Stimulated activated effector memory CD8-positive, alpha-beta T cell treated with anti-CD3 and anti-CD28 coated beads, Interleukin-12 subunit alpha, Interleukin-12 subunit beta, amount 100 ng/mL, for 72 hours (primary cell): ENCODE measurements around the gene FGF22.
"Not testable (repeated sequence)": the region's sequence is repeated elsewhere in the genome, so short reads cannot be mapped to it uniquely, and the experiment has no call there.

Experiments
- ATAC-seq: fragments of 150-1000 bp; cut with Tn5 transposase; 2 replicates; pipeline ENCODE4 v1.10.0; 2021
- DNase-seq, 2 donors: peaks; one replicate each; pipeline ENCODE4 v3.0.0; 2021 to 2022; ENCODE audit warnings: low spot score in 2 of 2
- H3K27ac Mint-ChIP-seq: one replicate; pipeline ENCODE4 v1.8.0; 2022; ENCODE audit warnings: mild to moderate bottlenecking, mixed read lengths
- H3K36me3 Mint-ChIP-seq: one replicate; pipeline ENCODE4 v1.8.0; 2022; ENCODE audit warnings: mild to moderate bottlenecking, mixed read lengths
- H3K4me1 Mint-ChIP-seq: one replicate; pipeline ENCODE4 v1.8.0; 2022; ENCODE audit warnings: mixed read lengths
- H3K4me3 Mint-ChIP-seq: one replicate; pipeline ENCODE4 v1.8.0; 2022; ENCODE audit warnings: mild to moderate bottlenecking, mixed read lengths
- H3K9me3 Mint-ChIP-seq: one replicate; pipeline ENCODE4 v1.8.0; 2022; ENCODE audit warnings: mixed read lengths

The FGF22 gene

GRCh38 chr19:615619-616018, 24.1 kb upstream of the FGF22 start:
- no peak for ATAC-seq

GRCh38 chr19:616062-616700, 23.5 kb upstream of the FGF22 start:
- DNase-seq (no peak), ATAC-seq (no peak)
- Mint-ChIP-seq H3K27ac (no peak overlapping the region), H3K9me3 (no peaks in the 10 kb centered on the region), H3K4me1 (peaks cover 16% of the 10 kb centered on the region), H3K4me3 (no peak overlapping the region), H3K36me3 (peaks cover 43% of the 10 kb centered on the region)

More at GRCh38 chr19:615619-616018, 24.1 kb upstream of the FGF22 start:
- no peak overlapping the region for H3K4me3 Mint-ChIP-seq
- peaks cover 22% of the 10 kb centered on the region for H3K4me1 Mint-ChIP-seq
- H3K36me3 Mint-ChIP-seq: peaks cover 49% of the 10 kb centered on the region
- H3K27ac Mint-ChIP-seq: no peak overlapping the region
- no peak for DNase-seq
- H3K9me3 Mint-ChIP-seq: no peaks in the 10 kb centered on the region

- Mint-ChIP-seq H3K4me3 (no peak overlapping the region), H3K4me1 (peaks cover 9% of the 10 kb centered on the region), H3K36me3 (peaks cover 36% of the 10 kb centered on the region), H3K27ac (no peak overlapping the region), H3K9me3 (no peaks in the 10 kb centered on the region)
- no peak for ATAC-seq
- DNase-seq: no peak
Measured at GRCh38 chr19:616747-617526, 22.7 kb upstream of the FGF22 start.

GRCh38 chr19:617551-618246, 22.0 kb upstream of the FGF22 start:
- Mint-ChIP-seq H3K9me3 (no peaks in the 10 kb centered on the region), H3K4me3 (no peak overlapping the region), H3K27ac (no peak overlapping the region), H3K4me1 (peaks cover 5% of the 10 kb centered on the region), H3K36me3 (peaks cover 35% of the 10 kb centered on the region)
- no peak for DNase-seq
- no peak for ATAC-seq

- H3K27ac Mint-ChIP-seq: no peak overlapping the region
- H3K4me1 Mint-ChIP-seq: peaks cover under 1% of the 10 kb centered on the region
- H3K36me3 Mint-ChIP-seq: peaks cover 35% of the 10 kb centered on the region
- H3K4me3 Mint-ChIP-seq: no peak overlapping the region
- no peaks in the 10 kb centered on the region for H3K9me3 Mint-ChIP-seq
- ATAC-seq (no peak), DNase-seq (no peak)
Measured at GRCh38 chr19:618247-618619, 21.4 kb upstream of the FGF22 start.

GRCh38 chr19:618674-619285, 20.9 kb upstream of the FGF22 start:
- Mint-ChIP-seq H3K4me3 (no peak overlapping the region), H3K36me3 (peaks cover 35% of the 10 kb centered on the region)
- ATAC-seq: no peak

GRCh38 chr19:619286-620002, 20.2 kb upstream of the FGF22 start:
- DNase-seq: no peak
- Mint-ChIP-seq H3K36me3 (peaks cover 30% of the 10 kb centered on the region), H3K27ac (no peak overlapping the region), H3K4me3 (no peak overlapping the region), H3K4me1 (no peaks in the 10 kb centered on the region), H3K9me3 (no peaks in the 10 kb centered on the region)
- no peak for ATAC-seq

More at GRCh38 chr19:618674-619285, 20.9 kb upstream of the FGF22 start:
- Mint-ChIP-seq H3K9me3 (no peaks in the 10 kb centered on the region), H3K4me1 (no peaks in the 10 kb centered on the region), H3K27ac (no peak overlapping the region)
- DNase-seq: no peak

- Mint-ChIP-seq H3K27ac (no peak overlapping the region), H3K36me3 (peaks cover 30% of the 10 kb centered on the region), H3K9me3 (no peaks in the 10 kb centered on the region), H3K4me3 (no peak overlapping the region), H3K4me1 (peaks cover under 1% of the 10 kb centered on the region)
- ATAC-seq (no peak), DNase-seq (no peak)
Measured at GRCh38 chr19:620166-620862, 19.4 kb upstream of the FGF22 start.

GRCh38 chr19:621191-621590, 18.5 kb upstream of the FGF22 start:
- not testable (repeated sequence) for H3K9me3 Mint-ChIP-seq, H3K4me3 Mint-ChIP-seq, DNase-seq, ATAC-seq, H3K4me1 Mint-ChIP-seq, H3K27ac Mint-ChIP-seq
- H3K36me3 Mint-ChIP-seq: peaks cover 39% of the 10 kb centered on the region

GRCh38 chr19:621819-622218, 17.9 kb upstream of the FGF22 start:
- peaks cover 45% of the 10 kb centered on the region for H3K36me3 Mint-ChIP-seq
- no peaks in the 10 kb centered on the region for H3K9me3 Mint-ChIP-seq
- ATAC-seq (no peak), DNase-seq (no peak)
- H3K27ac Mint-ChIP-seq: no peak overlapping the region
- no peak overlapping the region for H3K4me3 Mint-ChIP-seq
- peaks cover 5% of the 10 kb centered on the region for H3K4me1 Mint-ChIP-seq

- Mint-ChIP-seq H3K27ac (no peak overlapping the region), H3K36me3 (peaks cover 45% of the 10 kb centered on the region), H3K4me1 (peaks cover 5% of the 10 kb centered on the region), H3K4me3 (no peak overlapping the region), H3K9me3 (no peaks in the 10 kb centered on the region)
- DNase-seq (no peak), ATAC-seq (no peak)
Measured at GRCh38 chr19:622666-623065, 17.0 kb upstream of the FGF22 start.

- ATAC-seq (no peak), DNase-seq (no peak)
- Mint-ChIP-seq H3K27ac (no peak overlapping the region), H3K4me3 (no peak overlapping the region), H3K36me3 (peaks cover 48% of the 10 kb centered on the region), H3K9me3 (no peaks in the 10 kb centered on the region), H3K4me1 (peaks cover 5% of the 10 kb centered on the region)
Measured at GRCh38 chr19:623175-623916, 16.3 kb upstream of the FGF22 start.

- no peak overlapping the region for H3K27ac Mint-ChIP-seq
- peaks cover 5% of the 10 kb centered on the region for H3K4me1 Mint-ChIP-seq
- no peak for ATAC-seq
- DNase-seq: no peak
- peaks cover 48% of the 10 kb centered on the region for H3K36me3 Mint-ChIP-seq
- no peak overlapping the region for H3K4me3 Mint-ChIP-seq
- no peaks in the 10 kb centered on the region for H3K9me3 Mint-ChIP-seq
Measured at GRCh38 chr19:623974-624373, 15.7 kb upstream of the FGF22 start.
